ENCODE results near the gene SDF2L1.
"Not testable (repeated sequence)": the region's sequence is repeated elsewhere in the genome, so short reads cannot be mapped to it uniquely, and the experiment has no call there.

Gene SDF2L1

DNA sequence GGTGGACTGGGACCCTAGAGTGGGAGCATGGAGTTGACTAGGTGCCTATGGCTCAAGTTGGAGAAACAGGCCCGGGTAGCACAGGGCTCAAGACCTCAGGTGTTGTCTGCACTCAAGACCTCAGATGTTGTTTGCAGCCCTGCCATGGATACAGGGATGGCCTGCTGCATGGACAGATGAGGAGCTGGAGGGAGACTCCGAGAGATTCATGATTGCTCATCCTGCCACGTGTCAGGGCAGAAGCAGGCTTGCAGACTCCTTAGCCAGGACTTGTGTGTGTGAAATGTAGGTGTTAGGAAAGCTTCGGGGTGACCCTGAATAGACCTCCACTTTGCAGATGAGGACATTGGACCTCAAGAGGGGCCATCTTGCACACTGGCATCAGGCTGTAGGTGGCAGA, 8.6 kb upstream of the SDF2L1 start:
- no peak overlapping the region for H2BK15ac ChIP-seq (replicated peaks; ENCODE audit: low read depth)
- no peaks in the 10 kb centered on the region for H3K36me3 ChIP-seq (ENCODE audit: control insufficient read depth, insufficient read depth, low read length)
- no peak overlapping the region for H3K4me2 ChIP-seq (ENCODE audit: low read length)
- no peak for DNase-seq
- peaks cover 3% of the 10 kb centered on the region for H3K79me1 ChIP-seq (ENCODE audit: low read length)
- no peaks in the 10 kb centered on the region for H3K27me3 ChIP-seq (ENCODE audit: insufficient read depth, low read length, poor library complexity)
- H2BK5ac ChIP-seq (ENCODE audit: low read length): no peak overlapping the region
- no peak overlapping the region for H3K23ac ChIP-seq (ENCODE audit: low read length)
- no peak overlapping the region for H4K8ac ChIP-seq (ENCODE audit: low read depth, low read length)
- no peak overlapping the region for H2BK120ac ChIP-seq (ENCODE audit: low read depth, low read length)
- no peak overlapping the region for H3K4ac ChIP-seq (ENCODE audit: low read depth, low read length)
- H3K4me3 ChIP-seq (ENCODE audit: low read length): no peak overlapping the region
- no CpG with 5 or more reads among the region's 4 CpGs for whole genome bisulfite sequencing (ENCODE audit: extremely low coverage, insufficient coverage, low lambda C conversion rate)
- H3K9ac ChIP-seq (ENCODE audit: low read length): no peak overlapping the region
- no peak overlapping the region for H4K5ac ChIP-seq (ENCODE audit: low read length)
- H3K27ac ChIP-seq (ENCODE audit: low read depth, low read length): no peak overlapping the region
- H3K79me2 ChIP-seq (ENCODE audit: control insufficient read depth, insufficient read depth, low read length): peaks cover 2% of the 10 kb centered on the region
- no peaks in the 10 kb centered on the region for H3K4me1 ChIP-seq (ENCODE audit: control insufficient read depth, low read depth, low read length)
- H2AK5ac ChIP-seq (ENCODE audit: low read length): no peak overlapping the region
- no peak overlapping the region for H3K18ac ChIP-seq (ENCODE audit: low read length)
- H3K56ac ChIP-seq (ENCODE audit: low read length): no peak overlapping the region

DNA sequence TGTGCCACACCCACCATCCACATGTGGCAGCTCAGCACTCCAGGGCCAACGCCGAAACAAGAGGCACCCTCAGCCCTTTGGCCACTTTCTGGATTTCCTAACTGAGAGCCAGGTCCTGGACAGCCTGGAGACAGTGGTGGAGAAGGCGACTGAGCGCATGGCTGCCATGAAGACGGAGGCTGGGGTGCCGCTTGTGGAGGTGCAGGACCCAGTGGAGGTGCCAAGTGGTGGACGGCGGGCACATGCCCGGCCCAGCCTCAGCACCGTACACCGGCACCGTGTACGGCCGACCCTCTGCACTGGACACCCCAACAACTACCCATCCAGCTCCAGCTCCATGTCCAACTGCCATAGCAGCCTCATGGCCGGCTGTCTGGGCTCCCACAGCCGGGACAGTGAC, 8.0 kb upstream of the SDF2L1 start:
- Histone ChIP-seq H3K27me3 (ENCODE audit: insufficient read depth, low read length, poor library complexity) (no peaks in the 10 kb centered on the region), H4K8ac (ENCODE audit: low read depth, low read length) (no peak overlapping the region)
- WGBS (ENCODE audit: extremely low coverage, insufficient coverage, low lambda C conversion rate): no CpG with 5 or more reads among the region's 16 CpGs

GRCh38 chr22:21634844-21635243, 7.3 kb upstream of the SDF2L1 start:
- H2BK120ac ChIP-seq (ENCODE audit: low read depth, low read length): no peak overlapping the region
- H3K4me1 ChIP-seq (ENCODE audit: control insufficient read depth, low read depth, low read length): no peaks in the 10 kb centered on the region
- no peak overlapping the region for H4K8ac ChIP-seq (ENCODE audit: low read depth, low read length)
- no peak overlapping the region for H3K4ac ChIP-seq (ENCODE audit: low read depth, low read length)
- no peak overlapping the region for H3K4me2 ChIP-seq (ENCODE audit: low read length)
- no peaks in the 10 kb centered on the region for H3K79me2 ChIP-seq (ENCODE audit: control insufficient read depth, insufficient read depth, low read length)
- H3K27ac ChIP-seq (ENCODE audit: low read depth, low read length): no peak overlapping the region
- no peaks in the 10 kb centered on the region for H3K27me3 ChIP-seq (ENCODE audit: insufficient read depth, low read length, poor library complexity)
- no peaks in the 10 kb centered on the region for H3K79me1 ChIP-seq (ENCODE audit: low read length)
- no peak overlapping the region for H3K18ac ChIP-seq (ENCODE audit: low read length)
- no peak overlapping the region for H2BK15ac ChIP-seq (replicated peaks; ENCODE audit: low read depth)
- no peak overlapping the region for H4K5ac ChIP-seq (ENCODE audit: low read length)
- no peak overlapping the region for H3K23ac ChIP-seq (ENCODE audit: low read length)
- no peak for DNase-seq
- H2AK5ac ChIP-seq (ENCODE audit: low read length): no peak overlapping the region
- H3K56ac ChIP-seq (ENCODE audit: low read length): no peak overlapping the region
- H3K4me3 ChIP-seq (ENCODE audit: low read length): no peak overlapping the region
- no peak overlapping the region for H2BK5ac ChIP-seq (ENCODE audit: low read length)
- H3K9ac ChIP-seq (ENCODE audit: low read length): no peak overlapping the region
- no peaks in the 10 kb centered on the region for H3K36me3 ChIP-seq (ENCODE audit: control insufficient read depth, insufficient read depth, low read length)
- no CpG with 5 or more reads among the region's 19 CpGs for WGBS (ENCODE audit: extremely low coverage, insufficient coverage, low lambda C conversion rate)

More for the DNA sequence above, 8.0 kb upstream of the SDF2L1 start:
- no peak overlapping the region for H3K4ac ChIP-seq (ENCODE audit: low read depth, low read length)
- no peak overlapping the region for H2BK120ac ChIP-seq (ENCODE audit: low read depth, low read length)
- H3K27ac ChIP-seq (ENCODE audit: low read depth, low read length): no peak overlapping the region
- DNase-seq: no peak
- H2BK5ac ChIP-seq (ENCODE audit: low read length): no peak overlapping the region
- no peak overlapping the region for H2AK5ac ChIP-seq (ENCODE audit: low read length)
- H3K23ac ChIP-seq (ENCODE audit: low read length): no peak overlapping the region
- H3K79me2 ChIP-seq (ENCODE audit: control insufficient read depth, insufficient read depth, low read length): no peaks in the 10 kb centered on the region
- H3K4me1 ChIP-seq (ENCODE audit: control insufficient read depth, low read depth, low read length): no peaks in the 10 kb centered on the region
- no peak overlapping the region for H4K5ac ChIP-seq (ENCODE audit: low read length)
- H3K36me3 ChIP-seq (ENCODE audit: control insufficient read depth, insufficient read depth, low read length): no peaks in the 10 kb centered on the region
- no peak overlapping the region for H3K18ac ChIP-seq (ENCODE audit: low read length)
- H2BK15ac ChIP-seq (replicated peaks; ENCODE audit: low read depth): no peak overlapping the region
- no peak overlapping the region for H3K56ac ChIP-seq (ENCODE audit: low read length)
- peaks cover 2% of the 10 kb centered on the region for H3K79me1 ChIP-seq (ENCODE audit: low read length)
- no peak overlapping the region for H3K9ac ChIP-seq (ENCODE audit: low read length)
- H3K4me3 ChIP-seq (ENCODE audit: low read length): no peak overlapping the region
- no peak overlapping the region for H3K4me2 ChIP-seq (ENCODE audit: low read length)

DNA sequence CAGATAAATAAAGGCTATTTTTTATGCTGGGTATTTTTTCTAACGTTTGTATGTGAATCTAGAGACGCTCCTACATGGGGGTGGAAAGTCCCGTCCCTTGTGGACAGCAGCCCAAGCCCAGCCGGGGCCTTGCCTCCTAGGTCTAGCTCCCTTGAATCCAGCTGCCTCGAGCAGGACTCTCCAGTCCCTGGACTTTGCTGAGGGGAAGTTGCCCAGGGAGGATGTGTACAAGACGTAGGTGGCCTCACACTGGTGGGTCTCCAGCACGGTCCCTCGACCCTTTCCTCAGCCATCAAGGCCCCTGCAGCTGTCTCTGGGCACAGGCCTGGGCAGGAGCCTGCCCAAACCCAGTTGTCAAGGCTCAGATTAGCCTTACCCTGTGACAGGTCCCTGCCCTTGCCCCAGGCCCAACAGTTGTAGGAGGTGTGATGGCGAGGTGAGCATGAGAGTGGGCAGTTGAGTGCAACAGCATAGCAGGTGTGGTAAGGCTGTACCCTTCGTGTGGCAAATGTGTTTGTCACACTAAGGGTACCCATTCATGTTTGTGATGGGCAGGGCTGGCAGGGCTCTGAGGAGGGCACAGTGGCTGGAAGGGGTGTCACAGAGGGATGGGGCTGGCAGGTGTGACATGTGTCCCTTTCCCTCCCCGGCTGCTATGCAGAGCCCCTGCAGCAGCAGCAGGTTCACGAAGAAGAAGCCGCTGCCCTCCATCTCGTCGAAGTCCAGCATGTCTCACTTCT, 6.2 kb upstream of the SDF2L1 start:
- H3K4ac ChIP-seq (ENCODE audit: low read depth, low read length): no peak overlapping the region
- no peak overlapping the region for H3K9ac ChIP-seq (ENCODE audit: low read length)
- H4K5ac ChIP-seq (ENCODE audit: low read length): no peak overlapping the region
- no peaks in the 10 kb centered on the region for H3K4me1 ChIP-seq (ENCODE audit: control insufficient read depth, low read depth, low read length)
- no peak overlapping the region for H3K4me3 ChIP-seq (ENCODE audit: low read length)
- H3K36me3 ChIP-seq (ENCODE audit: control insufficient read depth, insufficient read depth, low read length): no peaks in the 10 kb centered on the region
- no peaks in the 10 kb centered on the region for H3K79me1 ChIP-seq (ENCODE audit: low read length)
- no peak overlapping the region for H3K4me2 ChIP-seq (ENCODE audit: low read length)
- DNase-seq: no peak
- H3K18ac ChIP-seq (ENCODE audit: low read length): no peak overlapping the region
- H3K79me2 ChIP-seq (ENCODE audit: control insufficient read depth, insufficient read depth, low read length): no peaks in the 10 kb centered on the region
- H3K23ac ChIP-seq (ENCODE audit: low read length): no peak overlapping the region
- no peak overlapping the region for H2BK5ac ChIP-seq (ENCODE audit: low read length)
- H4K8ac ChIP-seq (ENCODE audit: low read depth, low read length): no peak overlapping the region
- H2AK5ac ChIP-seq (ENCODE audit: low read length): no peak overlapping the region
- no peak overlapping the region for H3K27ac ChIP-seq (ENCODE audit: low read depth, low read length)
- H3K56ac ChIP-seq (ENCODE audit: low read length): no peak overlapping the region
- no peak overlapping the region for H2BK120ac ChIP-seq (ENCODE audit: low read depth, low read length)
- H2BK15ac ChIP-seq (replicated peaks; ENCODE audit: low read depth): no peak overlapping the region
- WGBS (ENCODE audit: extremely low coverage, insufficient coverage, low lambda C conversion rate): no CpG with 5 or more reads among the region's 15 CpGs
- no peaks in the 10 kb centered on the region for H3K27me3 ChIP-seq (ENCODE audit: insufficient read depth, low read length, poor library complexity)

DNA sequence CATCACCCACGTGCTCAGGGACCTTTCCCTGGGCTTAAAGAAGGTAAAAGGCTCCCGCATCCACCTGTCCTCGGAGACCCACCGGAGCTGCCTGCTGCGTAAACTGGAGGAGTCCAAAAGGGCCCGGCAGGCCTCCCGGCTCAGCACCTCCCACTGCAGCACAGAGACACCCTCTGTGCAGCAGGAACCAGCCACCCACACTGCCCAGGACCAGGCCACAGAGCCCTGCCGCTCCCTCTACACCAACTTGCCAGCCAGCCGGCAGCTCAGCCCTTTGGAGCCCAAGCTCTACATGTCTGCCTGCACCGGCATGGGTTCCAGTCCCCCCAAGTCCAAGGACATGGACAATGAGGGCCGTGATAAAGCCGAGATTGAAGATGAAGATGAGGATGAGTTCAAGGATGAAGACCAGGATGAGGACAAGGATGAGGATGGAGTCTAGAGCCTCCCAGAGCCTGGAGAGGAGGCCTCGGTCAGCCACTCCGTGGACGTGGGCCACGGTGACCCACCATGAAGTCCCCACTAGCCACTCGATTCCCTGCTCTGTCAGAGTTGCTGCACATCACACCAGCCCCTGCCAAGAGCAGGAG, 5.4 kb upstream of the SDF2L1 start:
- Histone ChIP-seq H4K5ac (ENCODE audit: low read length) (no peak overlapping the region), H3K4me3 (ENCODE audit: low read length) (no peak overlapping the region), H2AK5ac (ENCODE audit: low read length) (no peak overlapping the region), H2BK120ac (ENCODE audit: low read depth, low read length) (no peak overlapping the region), H3K27me3 (ENCODE audit: insufficient read depth, low read length, poor library complexity) (no peaks in the 10 kb centered on the region), H3K56ac (ENCODE audit: low read length) (no peak overlapping the region), H2BK5ac (ENCODE audit: low read length) (no peak overlapping the region), H3K9ac (ENCODE audit: low read length) (no peak overlapping the region), H3K36me3 (ENCODE audit: control insufficient read depth, insufficient read depth, low read length) (no peaks in the 10 kb centered on the region), H3K4me2 (ENCODE audit: low read length) (no peak overlapping the region), H3K79me1 (ENCODE audit: low read length) (no peaks in the 10 kb centered on the region), H3K4me1 (ENCODE audit: control insufficient read depth, low read depth, low read length) (no peaks in the 10 kb centered on the region), H2BK15ac (replicated peaks; ENCODE audit: low read depth) (no peak overlapping the region), H3K23ac (ENCODE audit: low read length) (no peak overlapping the region), H3K27ac (ENCODE audit: low read depth, low read length) (no peak overlapping the region), H4K8ac (ENCODE audit: low read depth, low read length) (no peak overlapping the region), H3K79me2 (ENCODE audit: control insufficient read depth, insufficient read depth, low read length) (no peaks in the 10 kb centered on the region), H3K18ac (ENCODE audit: low read length) (no peak overlapping the region), H3K4ac (ENCODE audit: low read depth, low read length) (no peak overlapping the region)
- WGBS (ENCODE audit: extremely low coverage, insufficient coverage, low lambda C conversion rate): no CpG with 5 or more reads among the region's 17 CpGs
- DNase-seq: no peak

DNA sequence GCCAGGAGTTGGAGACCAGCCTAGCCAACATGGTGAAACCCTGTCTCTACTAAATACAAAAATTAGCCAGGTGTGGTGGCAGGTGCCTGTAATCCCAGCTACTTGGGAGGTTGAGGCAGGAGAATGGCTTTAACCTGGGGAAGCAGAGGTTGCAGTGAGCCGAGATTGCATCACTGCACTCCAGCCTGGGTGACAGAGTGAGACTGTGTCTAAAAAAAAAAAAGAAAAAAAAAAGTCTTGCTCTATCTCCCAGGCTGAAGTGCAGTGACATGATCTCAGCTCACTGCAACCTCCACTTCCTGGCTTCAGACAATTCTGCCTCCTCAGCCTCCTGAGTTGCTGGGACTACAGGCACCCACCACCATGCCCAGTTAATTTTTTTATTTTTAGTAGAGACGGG, 4.7 kb upstream of the SDF2L1 start:
- not testable (repeated sequence) for H3K4me2 ChIP-seq (ENCODE audit: low read length); H2BK15ac ChIP-seq (replicated peaks; ENCODE audit: low read depth); H3K23ac ChIP-seq (ENCODE audit: low read length); H3K79me1 ChIP-seq (ENCODE audit: low read length); H2AK5ac ChIP-seq (ENCODE audit: low read length); DNase-seq; H3K4me1 ChIP-seq (ENCODE audit: control insufficient read depth, low read depth, low read length); H3K4me3 ChIP-seq (ENCODE audit: low read length); H2BK5ac ChIP-seq (ENCODE audit: low read length); H3K36me3 ChIP-seq (ENCODE audit: control insufficient read depth, insufficient read depth, low read length); H3K9ac ChIP-seq (ENCODE audit: low read length); H4K5ac ChIP-seq (ENCODE audit: low read length); H3K79me2 ChIP-seq (ENCODE audit: control insufficient read depth, insufficient read depth, low read length); H2BK120ac ChIP-seq (ENCODE audit: low read depth, low read length); H3K4ac ChIP-seq (ENCODE audit: low read depth, low read length); H3K18ac ChIP-seq (ENCODE audit: low read length); H4K8ac ChIP-seq (ENCODE audit: low read depth, low read length); H3K27me3 ChIP-seq (ENCODE audit: insufficient read depth, low read length, poor library complexity); H3K56ac ChIP-seq (ENCODE audit: low read length); H3K27ac ChIP-seq (ENCODE audit: low read depth, low read length)
- no CpG with 5 or more reads among the region's 2 CpGs for WGBS (ENCODE audit: extremely low coverage, insufficient coverage, low lambda C conversion rate)

All from mesendoderm (in vitro differentiated cells).